ENCODE results near the gene ANAPC4.

- no peak for TF ChIP-seq CTCF (IDR thresholded peaks at IDR 0.05)
- TF ChIP-seq POLR2A (IDR thresholded peaks at IDR 0.05; ENCODE audit: low read depth) = no peak
- no peak for TF ChIP-seq POLR2AphosphoS5 (IDR thresholded peaks at IDR 0.05)
- no peak for TF ChIP-seq EP300 (IDR thresholded peaks at IDR 0.05)
These were observed 66.8 kb downstream of the ANAPC4 start for GRCh38 chr4:25443851-25444250.
